ENCODE measurements around the gene RPGR.

Gene RPGR

DNA sequence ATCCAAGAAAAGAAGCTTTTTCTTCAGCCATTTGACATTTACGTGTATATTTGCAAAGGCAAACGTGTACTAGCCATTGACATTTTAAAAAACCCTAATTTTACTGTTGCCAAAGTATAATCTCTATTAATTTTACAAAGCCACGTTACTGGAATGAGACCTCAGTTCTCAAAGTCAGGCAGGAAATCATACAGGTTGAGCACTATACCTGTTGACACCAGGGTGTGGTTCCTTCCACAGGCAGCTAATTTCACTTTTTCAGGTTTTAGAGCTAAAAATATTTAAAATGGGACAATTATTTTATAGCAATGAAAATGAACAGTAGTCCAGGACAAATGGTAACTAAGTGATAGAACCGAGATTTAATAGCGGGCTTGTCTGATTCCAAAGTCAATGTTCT is 6.5 kb downstream of the RPGR start:
- TF ChIP-seq, protein P1, sequence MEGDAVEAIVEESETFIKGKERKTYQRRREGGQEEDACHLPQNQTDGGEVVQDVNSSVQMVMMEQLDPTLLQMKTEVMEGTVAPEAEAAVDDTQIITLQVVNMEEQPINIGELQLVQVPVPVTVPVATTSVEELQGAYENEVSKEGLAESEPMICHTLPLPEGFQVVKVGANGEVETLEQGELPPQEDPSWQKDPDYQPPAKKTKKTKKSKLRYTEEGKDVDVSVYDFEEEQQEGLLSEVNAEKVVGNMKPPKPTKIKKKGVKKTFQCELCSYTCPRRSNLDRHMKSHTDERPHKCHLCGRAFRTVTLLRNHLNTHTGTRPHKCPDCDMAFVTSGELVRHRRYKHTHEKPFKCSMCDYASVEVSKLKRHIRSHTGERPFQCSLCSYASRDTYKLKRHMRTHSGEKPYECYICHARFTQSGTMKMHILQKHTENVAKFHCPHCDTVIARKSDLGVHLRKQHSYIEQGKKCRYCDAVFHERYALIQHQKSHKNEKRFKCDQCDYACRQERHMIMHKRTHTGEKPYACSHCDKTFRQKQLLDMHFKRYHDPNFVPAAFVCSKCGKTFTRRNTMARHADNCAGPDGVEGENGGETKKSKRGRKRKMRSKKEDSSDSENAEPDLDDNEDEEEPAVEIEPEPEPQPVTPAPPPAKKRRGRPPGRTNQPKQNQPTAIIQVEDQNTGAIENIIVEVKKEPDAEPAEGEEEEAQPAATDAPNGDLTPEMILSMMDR (IDR thresholded peaks at IDR 0.05; ENCODE audit: extremely low read depth, missing control alignments): no peak
- DNase-seq (ENCODE audit: low spot score): no peak

DNA sequence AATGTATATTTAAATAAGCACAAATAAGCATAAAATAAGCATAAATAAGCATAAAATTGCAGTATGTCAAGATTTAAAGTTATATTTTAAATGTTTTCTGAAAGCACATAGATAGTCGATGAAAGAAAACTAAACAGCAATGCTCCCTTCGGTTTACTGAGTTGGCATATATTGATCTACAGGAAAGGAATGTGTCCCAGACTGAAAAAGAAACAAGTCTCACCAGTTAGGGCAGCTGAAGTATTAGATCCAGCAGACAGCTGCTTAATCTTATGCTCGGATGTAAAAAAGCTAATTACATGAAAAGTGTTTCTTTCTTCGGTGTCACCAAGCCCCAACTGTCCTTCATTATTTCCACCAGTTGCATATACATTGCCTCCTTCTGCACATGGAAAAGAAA is 8.7 kb downstream of the RPGR start:
- TF ChIP-seq, protein P1 (IDR thresholded peaks at IDR 0.05; ENCODE audit: extremely low read depth, missing control alignments): no peak
- DNase-seq (ENCODE audit: low spot score): no peak

GRCh38 chrX:38318196-38318595 is 9.1 kb downstream of the RPGR start:
- TF ChIP-seq, protein P1 (IDR thresholded peaks at IDR 0.05; ENCODE audit: extremely low read depth, missing control alignments): no peak
- no peak for DNase-seq (ENCODE audit: low spot score)

DNA sequence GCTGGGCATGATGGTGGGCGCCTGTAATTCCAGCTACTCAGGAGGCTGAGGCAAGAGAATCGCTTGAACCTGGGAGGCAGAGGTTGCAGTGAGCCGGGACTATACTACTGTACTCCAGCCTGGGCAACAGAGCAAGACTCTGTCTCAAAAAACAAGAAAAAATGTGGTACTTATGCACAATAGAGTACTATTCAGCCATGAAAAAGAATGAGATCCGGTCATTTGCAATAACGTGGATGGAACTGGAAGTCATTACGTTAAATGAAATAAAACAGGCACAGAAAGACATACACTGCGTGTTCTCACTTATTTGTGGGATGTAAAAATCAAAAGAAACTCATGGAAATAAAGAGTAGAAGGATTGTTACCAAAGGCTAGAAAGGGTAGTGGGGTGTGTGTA is 12.1 kb downstream of the RPGR start:
- TF ChIP-seq, protein P1 (IDR thresholded peaks at IDR 0.05; ENCODE audit: extremely low read depth, missing control alignments): no peak
- DNase-seq (ENCODE audit: low spot score): no peak

DNA sequence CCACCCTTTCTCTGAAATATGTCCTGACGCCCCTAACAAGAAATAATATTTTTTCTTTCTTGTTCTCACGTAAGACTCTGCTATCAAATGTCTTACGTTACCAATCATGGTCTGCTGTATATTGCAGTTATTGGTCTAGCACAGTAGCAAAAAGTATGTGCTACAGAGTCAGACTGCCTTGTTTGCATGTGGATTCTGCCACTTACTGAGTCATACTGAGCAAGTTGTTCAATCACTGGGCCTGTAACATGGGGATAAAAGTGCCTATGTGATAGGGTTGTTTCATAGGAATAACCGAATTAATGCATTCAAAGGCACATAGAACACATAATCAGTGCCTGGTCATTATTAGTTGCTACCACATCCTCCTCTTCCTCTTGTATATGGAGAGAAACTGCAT is 14.1 kb downstream of the RPGR start:
- DNase-seq (ENCODE audit: low spot score): no peak
- TF ChIP-seq, protein P1 (IDR thresholded peaks at IDR 0.05; ENCODE audit: extremely low read depth, missing control alignments): no peak

GRCh38 chrX:38312436-38312835 is 14.9 kb downstream of the RPGR start:
- no peak for DNase-seq (ENCODE audit: low spot score)

GRCh38 chrX:38311743-38312142 is 15.6 kb downstream of the RPGR start:
- TF ChIP-seq, protein P1 (IDR thresholded peaks at IDR 0.05; ENCODE audit: extremely low read depth, missing control alignments): no peak

More at GRCh38 chrX:38312436-38312835, 14.9 kb downstream of the RPGR start:
- TF ChIP-seq, protein P1 (IDR thresholded peaks at IDR 0.05; ENCODE audit: extremely low read depth, missing control alignments): no peak

More at GRCh38 chrX:38311743-38312142, 15.6 kb downstream of the RPGR start:
- no peak for DNase-seq (ENCODE audit: low spot score)
